Astrocyte of the spinal cord (primary cell): ENCODE data around the gene ESPN.

Experiments
- DNase-seq: peaks from one replicate; pipeline ENCODE4 v3.0.0; 2011; ENCODE audit warnings: low read depth, low spot score
- H3K4me3 ChIP-seq: 2 replicates; pipeline ENCODE4 v1.5.1; 2011; ENCODE audit warnings: low read depth, mild to moderate bottlenecking, low read length, moderate library complexity
- CTCF ChIP-seq: IDR thresholded peaks from 2 replicates; pipeline ENCODE4 v1.5.1; 2012; ENCODE audit warnings: low read depth, mild to moderate bottlenecking, low read length, inconsistent platforms
- in situ Hi-C: cut with HindIII; loops from 2 replicates; pipeline ENCODE4 v1.10.0; 2017; ENCODE audit warnings: low sequenced_read_pairs

ESPN gene

DNA sequence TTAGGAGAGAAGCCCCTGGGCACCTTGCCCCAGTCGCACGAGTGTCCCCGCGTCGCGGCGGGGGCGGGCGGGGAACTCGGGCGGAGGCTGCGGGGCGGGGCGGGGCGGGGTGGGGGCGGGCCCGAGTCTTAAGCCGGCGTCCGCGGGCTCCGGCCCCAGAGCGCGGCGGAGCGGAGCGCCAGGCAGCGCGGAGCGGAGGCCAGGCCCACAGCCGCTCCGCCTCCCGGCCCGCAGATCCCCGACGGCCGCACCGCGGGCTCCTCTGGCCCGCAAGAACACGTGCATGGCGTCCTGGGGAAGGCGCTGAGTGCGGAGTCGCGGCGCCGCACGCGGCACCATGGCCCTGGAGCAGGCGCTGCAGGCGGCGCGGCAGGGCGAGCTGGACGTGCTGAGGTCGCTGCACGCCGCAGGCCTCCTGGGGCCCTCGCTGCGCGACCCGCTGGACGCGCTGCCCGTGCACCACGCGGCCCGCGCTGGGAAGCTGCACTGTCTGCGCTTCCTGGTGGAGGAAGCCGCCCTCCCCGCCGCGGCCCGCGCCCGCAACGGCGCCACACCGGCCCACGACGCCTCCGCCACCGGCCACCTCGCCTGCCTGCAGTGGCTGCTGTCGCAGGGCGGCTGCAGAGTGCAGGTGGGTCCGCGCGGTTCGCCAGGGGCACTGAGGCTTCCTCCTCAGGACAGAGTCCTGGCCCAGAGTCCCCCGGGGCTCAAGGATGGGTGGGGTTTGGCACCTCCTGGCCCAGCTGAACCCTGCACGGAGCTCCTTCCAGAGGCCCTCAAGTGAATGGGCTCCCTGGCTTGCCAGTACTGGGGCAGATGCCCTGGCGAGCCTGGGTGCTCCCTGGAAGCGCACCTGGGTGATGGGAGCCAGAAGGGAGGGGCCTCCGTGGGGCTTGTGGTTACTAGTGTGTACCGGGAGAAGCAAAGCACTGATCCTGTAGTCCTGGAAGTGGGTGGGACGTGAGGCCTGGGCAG, at the start of gene ESPN:
Gene ESPN, plus strand, starts transcription at position 158 of the 975 bp plus-strand sequence. Its CDS starts 180 bp downstream, at position 338.
- in situ Hi-C loops: no loop called here
- H3K4me3 ChIP-seq: no peak within 1 kb of the TSS
- TF ChIP-seq CTCF: no peak
- DNase-seq: no peak

- peak; percentile 6 for TF ChIP-seq CTCF
- no peak for DNase-seq
- in situ Hi-C loops: no loop called here
- H3K4me3 ChIP-seq: no peak overlapping the region
These were observed 46.4 kb upstream of the ESPN start for GRCh38 chr1:6378096-6378746.

- no peak overlapping the region for H3K4me3 ChIP-seq
- in situ Hi-C loops: no loop called here
- no peak for TF ChIP-seq CTCF
- DNase-seq: no peak
These were observed 44.5 kb upstream of the ESPN start for GRCh38 chr1:6380037-6380436.

DNA sequence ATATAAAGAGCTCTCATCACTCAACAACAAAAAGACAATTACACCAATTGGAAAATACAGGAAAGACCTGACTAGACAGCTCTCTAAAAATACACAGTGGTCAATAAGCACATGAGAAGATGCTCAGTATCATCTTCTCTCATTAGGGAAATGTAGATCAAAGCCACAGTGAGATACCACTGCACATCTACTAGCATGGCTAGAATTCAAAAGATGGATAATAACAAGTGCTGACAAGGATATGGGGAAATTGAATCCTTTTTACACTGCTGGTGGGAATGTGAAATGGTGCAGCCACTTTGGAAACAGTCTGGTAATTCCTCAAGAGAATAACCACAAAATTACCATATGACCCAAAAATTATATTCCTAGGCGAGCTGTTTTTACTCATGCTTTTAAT, 40.4 kb upstream of the ESPN start:
- in situ Hi-C loops: no loop called here
- no peak for TF ChIP-seq CTCF
- no peak overlapping the region for H3K4me3 ChIP-seq
- DNase-seq: no peak

DNA sequence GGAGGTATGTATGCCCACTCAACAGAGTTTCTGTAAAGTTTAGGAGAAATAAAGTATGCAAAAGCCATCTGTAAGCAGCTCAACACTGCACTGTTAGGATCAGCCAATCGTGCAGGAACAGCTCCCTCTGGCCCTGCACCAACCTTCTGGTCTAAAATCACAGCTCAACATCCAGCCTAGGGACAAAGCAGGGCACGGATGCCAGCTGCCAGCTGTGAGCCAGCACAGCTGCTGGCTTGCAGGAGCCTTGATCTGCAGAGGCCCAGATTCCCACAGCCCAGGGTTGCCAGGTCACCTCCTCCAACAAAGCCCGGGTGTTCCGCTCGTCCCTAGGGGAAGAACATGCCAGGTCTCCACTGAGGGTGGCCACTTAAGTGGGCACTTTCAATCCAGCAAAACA, 39.6 kb upstream of the ESPN start:
- peak overlapping the region; percentile 45 for H3K4me3 ChIP-seq
- in situ Hi-C loops: no loop called here
- TF ChIP-seq CTCF: no peak
- peak; percentile 17 for DNase-seq

DNA sequence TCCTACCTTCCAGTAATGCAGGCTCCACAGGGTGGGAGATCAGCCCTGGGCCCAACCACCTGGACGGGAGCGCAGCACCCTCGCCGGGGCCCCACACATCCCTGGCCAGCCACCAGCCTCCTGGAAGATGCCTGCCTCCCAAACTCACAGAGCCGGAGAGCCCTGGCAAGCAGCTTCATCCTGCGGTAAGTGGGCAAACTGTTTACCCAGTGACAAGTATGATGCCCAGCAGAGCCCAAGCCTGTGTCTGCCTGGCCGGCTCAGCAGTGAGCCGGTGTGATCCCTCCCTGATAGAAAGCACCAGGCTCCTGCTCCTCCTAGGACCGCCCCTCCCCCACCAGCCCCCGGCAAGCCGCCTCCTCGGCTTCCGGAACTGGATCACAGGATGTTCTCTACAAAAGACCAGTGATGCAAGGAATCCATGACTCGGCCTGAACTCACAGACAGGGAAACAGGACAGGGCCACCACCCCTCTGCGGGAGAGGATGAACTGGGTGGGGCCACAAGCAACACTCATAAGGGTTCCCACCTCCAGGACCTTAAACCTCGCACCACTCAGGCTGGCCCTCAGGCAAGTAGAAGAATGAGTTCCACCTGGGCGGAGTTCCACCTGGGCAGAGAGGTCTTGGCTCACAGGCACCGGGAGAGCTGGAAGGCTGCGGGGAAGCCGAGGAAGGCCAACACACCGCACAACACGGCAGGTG, 38.9 kb upstream of the ESPN start:
- in situ Hi-C loops: no loop called here
- no peak for TF ChIP-seq CTCF

More for the DNA sequence above, 38.9 kb upstream of the ESPN start:
- H3K4me3 ChIP-seq: peak overlapping the region; percentile 45
- DNase-seq: peak; percentile 85
